Lung (tissue), 12 donors: Measurements from ENCODE around the gene PRXL2B. TPM values are rescaled to one million over a fixed set of nuclear protein-coding genes. Genes with fewer than 3 reads are reported as not detected.

Experiments used
- ATAC-seq: fragments of 200-7000 bp; cut with Tn5 transposase; one replicate; pipeline ENCODE4 v1.9.1; 2020; ENCODE audit warnings: moderate number of reproducible peaks; ENCODE audit not compliant: insufficient read depth, low FRiP score
- DNase-seq, 3 donors: peaks; one replicate each; pipeline ENCODE4 v3.0.0-alpha.2; 2013 to 2017
- H3K27ac ChIP-seq, 2 donors: one replicate each; pipeline ENCODE4 v1.5.1; 2013; ENCODE audit warnings: mild to moderate bottlenecking in 2 of 2, moderate library complexity in 2 of 2, control low read depth in 1 of 2, inconsistent platforms in 1 of 2, low read depth in 1 of 2, low read length in 1 of 2
- H3K27me3 ChIP-seq, 3 donors: one replicate each; pipeline ENCODE4 v1.5.1; 2013; ENCODE audit warnings: low read length in 2 of 3; ENCODE audit not compliant: control insufficient read depth in 3 of 3, insufficient read depth in 3 of 3
- H3K36me3 ChIP-seq, 4 donors: one replicate each; pipeline ENCODE4 v1.5.1; 2013; ENCODE audit warnings: low read length in 4 of 4, mild to moderate bottlenecking in 1 of 4, moderate library complexity in 1 of 4; ENCODE audit not compliant: control insufficient read depth in 4 of 4, insufficient read depth in 4 of 4
- H3K4me1 ChIP-seq, 5 donors: one replicate each; pipeline ENCODE4 v1.5.1; 2013; ENCODE audit warnings: low read length in 5 of 5, mild to moderate bottlenecking in 2 of 5, moderate library complexity in 1 of 5; ENCODE audit not compliant: control insufficient read depth in 5 of 5, insufficient read depth in 5 of 5
- H3K4me3 ChIP-seq: one replicate; pipeline ENCODE4 v1.5.1; 2013; ENCODE audit warnings: mild to moderate bottlenecking, control low read depth, moderate library complexity
- H3K9ac ChIP-seq, 2 donors: one replicate each; pipeline ENCODE4 v1.5.1; 2013; ENCODE audit warnings: low read length in 2 of 2, control low read depth in 1 of 2; ENCODE audit not compliant: insufficient read depth in 1 of 2
- H3K9me3 ChIP-seq, 4 donors: one replicate each; pipeline ENCODE4 v1.5.1; 2013; ENCODE audit warnings: low read length in 3 of 4, mild to moderate bottlenecking in 1 of 4, moderate library complexity in 1 of 4; ENCODE audit not compliant: control insufficient read depth in 4 of 4, insufficient read depth in 3 of 4
- CTCF ChIP-seq: IDR thresholded peaks from 2 replicates; pipeline ENCODE4 v1.5.1; 2012; ENCODE audit warnings: mild to moderate bottlenecking; ENCODE audit errors: control extremely low read depth, extremely low read depth
- WGBS, 2 donors: extraction: QIAGEN DNeasy Blood & Tissue Kit; methylation state at CpG; one replicate each; pipeline ENCODE4 v1.1.7; 2013; 5-methylcytosine and 5-hydroxymethylcytosine counted together
- polyA plus RNA-seq, 2 donors: library from polyadenylated mRNA; stranded (reverse); fragments of 200-250 nt; gene quantifications; one replicate each; pipeline ENCODE4 v1.2.1, GENCODE V29; 2013
- total RNA-seq, 2 donors: library from RNA; depleted of rRNA in 1 of 2; stranded (reverse); fragments of >200 nt in 1 of 2; gene quantifications; one replicate each; pipeline ENCODE4 v1.2.1, GENCODE V29; 2014 to 2021
- donor health status: control.
- donor health status: control.
- donor health status: Bipolar disorder and iron deficiency.
- donor health status: healthy.
- donor health status: DM: yes; HTN: yes; CAD: no.

PRXL2B gene
- total and polyA plus RNA-seq, 4 donors = 17.8 to 39.8 (median 27.0) TPM

DNA sequence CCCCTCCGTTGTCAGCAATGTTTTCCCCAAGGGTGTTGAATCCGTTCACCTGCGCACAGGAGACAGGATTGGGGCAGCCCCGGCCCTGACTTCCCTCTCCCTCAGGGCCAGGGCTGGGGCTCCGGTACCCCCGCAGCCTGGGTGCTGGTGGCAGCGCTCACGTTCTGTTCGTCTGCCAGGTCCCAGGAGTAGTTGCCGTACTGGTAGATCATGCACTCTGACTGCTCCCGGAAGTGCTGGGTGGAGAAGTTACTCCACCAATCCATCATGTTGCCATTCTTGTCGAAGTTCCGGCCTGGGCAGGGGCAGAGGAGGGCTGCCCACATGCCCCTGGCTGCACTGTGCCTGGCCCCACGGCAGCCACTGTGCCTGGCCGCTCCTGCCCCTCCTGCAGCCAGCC lies 6.1 kb downstream of the PRXL2B start:
- no peak for ATAC-seq
- no peak overlapping the region for H3K4me3 ChIP-seq
- TF ChIP-seq CTCF = no peak
- no peaks in the 10 kb centered on the region for H3K27me3 ChIP-seq
- H3K9me3 ChIP-seq = no peaks in the 10 kb centered on the region
- peaks cover 0 to 21% (median 4%) of the 10 kb centered on the region in 4 donors for H3K36me3 ChIP-seq
- H3K9ac ChIP-seq = no peak overlapping the region
- peaks cover 0 to 17% (median 11%) of the 10 kb centered on the region in 5 donors for H3K4me1 ChIP-seq
- 38 to 59% methylated on average over 15 of the region's 15 CpGs for WGBS, 2 donors
- H3K27ac ChIP-seq = no peak overlapping the region
- DNase-seq = no peak

GRCh38 chr1:2593251-2593878 lies 6.8 kb downstream of the PRXL2B start:
- ATAC-seq = no peak
- Histone ChIP-seq H3K4me1 (peaks cover 0 to 17% (median 11%) of the 10 kb centered on the region in 5 donors), H3K27ac (peak overlapping the region in 1 of 2 donors; percentile 19), H3K36me3 (peaks cover 0 to 20% (median 4%) of the 10 kb centered on the region in 4 donors), H3K27me3 (no peaks in the 10 kb centered on the region), H3K4me3 (no peak overlapping the region), H3K9me3 (no peaks in the 10 kb centered on the region), H3K9ac (no peak overlapping the region)
- no peak for DNase-seq
- 56 to 67% methylated on average over 26 of the region's 26 CpGs for WGBS, 2 donors
- TF ChIP-seq CTCF = no peak

DNA sequence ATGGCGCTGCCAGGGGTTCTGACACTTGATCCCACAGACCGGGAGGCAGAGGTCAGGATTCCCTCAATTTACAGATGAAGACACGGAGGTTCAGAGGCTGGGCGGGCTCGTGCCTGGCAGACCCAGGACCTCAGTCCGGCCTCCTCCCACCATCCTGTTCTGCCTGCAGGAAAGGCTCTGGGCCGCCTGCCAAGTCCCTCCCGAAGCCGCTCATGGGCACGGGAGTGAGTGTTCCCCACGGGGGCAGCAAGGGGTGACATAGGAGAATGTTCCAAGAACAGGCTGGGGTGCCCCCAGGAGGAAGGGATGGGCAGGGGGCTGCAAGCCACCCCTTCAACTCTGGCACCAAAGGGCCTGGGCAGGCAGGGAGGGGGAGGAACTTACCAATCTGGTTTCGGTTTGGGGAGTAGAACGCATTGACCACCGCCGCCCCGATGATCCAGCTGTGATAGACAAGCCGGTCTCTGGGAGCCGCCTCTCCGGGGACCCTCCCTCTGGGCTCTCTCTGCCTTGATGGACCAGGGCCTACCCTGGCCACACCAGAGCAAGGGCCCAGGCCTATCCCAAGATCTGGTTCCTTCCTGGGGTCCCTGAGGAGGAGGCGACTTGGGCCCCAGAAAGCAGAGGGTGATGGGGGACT lies 7.5 kb downstream of the PRXL2B start:
- Histone ChIP-seq H3K4me3 (no peak overlapping the region), H3K36me3 (peaks cover 0 to 14% (median 1%) of the 10 kb centered on the region in 4 donors), H3K9ac (no peak overlapping the region), H3K4me1 (peaks cover 0 to 17% (median 10%) of the 10 kb centered on the region in 5 donors), H3K27ac (peak overlapping the region in 1 of 2 donors; percentile 19), H3K9me3 (no peaks in the 10 kb centered on the region), H3K27me3 (no peaks in the 10 kb centered on the region)
- no peak for TF ChIP-seq CTCF
- peak; percentile 76 to 84 (median 79) for DNase-seq
- 29 to 46% methylated on average over 20 of the region's 20 CpGs for WGBS, 2 donors
- ATAC-seq = no peak
